Sigmoid colon (tissue), 7 donors: Measurements from ENCODE around the gene BIN1. TPM values are rescaled to one million over a fixed set of nuclear protein-coding genes. Genes with fewer than 3 reads are reported as not detected.

Experiments used
- DNase-seq: peaks from one replicate; pipeline ENCODE4 v3.0.0-alpha.2; 2019
- H3K27ac ChIP-seq, 4 donors: fragments of 200-600 bp; sonication (generic); one replicate each; pipeline ENCODE4 v1.5.1; 2016 to 2019; ENCODE audit warnings: mild to moderate bottlenecking in 1 of 4
- H3K27me3 ChIP-seq, 3 donors: fragments of 200-600 bp; sonication (generic); one replicate each; pipeline ENCODE4 v1.5.1; 2019; ENCODE audit warnings: mild to moderate bottlenecking in 1 of 3
- H3K36me3 ChIP-seq, 4 donors: fragments of 200-600 bp; sonication (generic); one replicate each; pipeline ENCODE4 v1.5.1; 2016 to 2019
- H3K4me1 ChIP-seq, 4 donors: fragments of 200-600 bp; sonication (generic); one replicate each; pipeline ENCODE4 v1.5.1; 2017 to 2019
- H3K4me3 ChIP-seq, 4 donors: fragments of 200-600 bp; sonication (generic); one replicate each; pipeline ENCODE4 v1.5.1; 2017 to 2019; ENCODE audit warnings: mild to moderate bottlenecking in 2 of 4, moderate library complexity in 1 of 4
- H3K9me3 ChIP-seq, 4 donors: fragments of 200-600 bp in 3 of 4; sonication (generic) in 3 of 4; one replicate each; pipeline versions ENCODE4 v1.5.1 to v1.6.1; 2013 to 2019
- EP300 ChIP-seq, 4 donors: sonication (generic); formaldehyde crosslinking; IDR thresholded peaks; one replicate each; pipeline ENCODE4 v1.6.1; 2017; ENCODE audit warnings: antibody characterized with exemption in 4 of 4
- POLR2A ChIP-seq, 2 donors: fragments of 450-650 bp; IDR thresholded peaks; one replicate each; pipeline ENCODE4 v1.6.1; 2016; ENCODE audit warnings: antibody characterized with exemption in 2 of 2, mild to moderate bottlenecking in 2 of 2, moderate library complexity in 2 of 2
- POLR2AphosphoS5 ChIP-seq, 4 donors: sonication (generic); formaldehyde crosslinking; IDR thresholded peaks; one replicate each; pipeline ENCODE4 v1.6.1; 2017; ENCODE audit warnings: antibody characterized with exemption in 4 of 4
- WGBS, 2 donors: extraction: QIAGEN DNeasy Blood & Tissue Kit; methylation state at CpG; one replicate each; pipeline ENCODE4 v1.1.7; 2013; 5-methylcytosine and 5-hydroxymethylcytosine counted together
- intact Hi-C: fragments of 100-400 bp; cut with DNase I; formaldehyde crosslinking; loops from one replicate; pipeline ENCODE4 v1.15.1; 2023
- polyA plus RNA-seq, 3 donors: library from polyadenylated mRNA; stranded (reverse); fragments of 200-250 nt; gene quantifications; one replicate each; pipeline ENCODE4 v1.2.3, GENCODE V29; 2013
- total RNA-seq, 4 donors: library from RNA; depleted of rRNA; stranded (reverse); fragments of >200 nt; gene quantifications; one replicate each; pipeline ENCODE4 v1.1.0, GENCODE V29; 2016
- TF ChIP-seq, protein P1 (sequence below), 4 experiments: fragments of 450-650 bp in 3 of 4; fragments of 200-600 bp in 1 of 4; IDR thresholded peaks; one replicate each; pipeline ENCODE4 v1.5.1; 2016 to 2019; ENCODE audit warnings: antibody characterized with exemption in 4 of 4, mild to moderate bottlenecking in 3 of 4, moderate library complexity in 2 of 4
- donor health status: healthy with polysubstance abuse.
- donor health status: Bipolar disorder and iron deficiency.
- donor health status: healthy.

BIN1 gene
- total and polyA plus RNA-seq, 7 donors: 20.3 to 57.9 (median 38.2) TPM

DNA sequence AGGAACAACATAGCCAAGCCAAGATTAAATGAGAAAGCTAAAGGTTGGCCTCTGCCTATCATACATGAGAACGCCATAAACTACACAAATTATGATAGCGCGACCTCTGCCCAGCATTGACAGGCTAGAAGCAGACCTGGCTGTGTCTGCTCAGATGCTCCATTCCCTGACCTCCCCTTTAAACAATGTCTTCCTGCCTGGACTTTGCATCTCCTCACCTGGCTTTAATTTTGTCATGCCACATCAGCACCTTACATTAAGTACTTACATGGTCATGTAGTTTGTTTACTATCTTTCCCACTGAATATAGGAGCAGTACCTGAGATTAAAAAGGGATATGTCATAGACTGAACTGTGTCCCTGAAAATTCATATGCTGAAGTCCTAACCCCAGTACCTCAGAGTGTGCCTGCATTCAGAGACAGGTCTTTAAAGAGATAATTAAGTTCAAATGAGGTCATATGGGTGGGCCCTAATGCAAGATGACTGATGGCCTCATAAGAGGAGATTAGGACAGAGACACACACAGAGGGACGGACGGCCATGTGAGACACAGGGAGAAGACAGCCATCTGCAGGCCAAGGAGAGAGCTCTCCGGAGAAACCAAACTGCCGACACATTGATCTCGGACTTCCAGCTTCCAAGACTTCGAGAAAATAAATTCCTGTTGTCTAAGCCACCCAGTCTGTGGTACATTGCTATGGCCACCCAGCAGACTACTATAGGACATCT lies 103.7 kb downstream of the BIN1 start:
- no peak overlapping the region for H3K4me3 ChIP-seq
- no peaks in the 10 kb centered on the region for H3K9me3 ChIP-seq
- WGBS, 2 donors: 53 to 70% methylated on average over 9 of the region's 9 CpGs
- intact Hi-C loops: no loop called here
- H3K4me1 ChIP-seq: no peaks in the 10 kb centered on the region
- no peak for DNase-seq
- no peaks in the 10 kb centered on the region for H3K36me3 ChIP-seq
- TF ChIP-seq EP300 (IDR thresholded peaks at IDR 0.05) (no peak), POLR2AphosphoS5 (IDR thresholded peaks at IDR 0.05) (no peak), POLR2A (IDR thresholded peaks at IDR 0.05) (no peak)
- TF ChIP-seq, protein P1, sequence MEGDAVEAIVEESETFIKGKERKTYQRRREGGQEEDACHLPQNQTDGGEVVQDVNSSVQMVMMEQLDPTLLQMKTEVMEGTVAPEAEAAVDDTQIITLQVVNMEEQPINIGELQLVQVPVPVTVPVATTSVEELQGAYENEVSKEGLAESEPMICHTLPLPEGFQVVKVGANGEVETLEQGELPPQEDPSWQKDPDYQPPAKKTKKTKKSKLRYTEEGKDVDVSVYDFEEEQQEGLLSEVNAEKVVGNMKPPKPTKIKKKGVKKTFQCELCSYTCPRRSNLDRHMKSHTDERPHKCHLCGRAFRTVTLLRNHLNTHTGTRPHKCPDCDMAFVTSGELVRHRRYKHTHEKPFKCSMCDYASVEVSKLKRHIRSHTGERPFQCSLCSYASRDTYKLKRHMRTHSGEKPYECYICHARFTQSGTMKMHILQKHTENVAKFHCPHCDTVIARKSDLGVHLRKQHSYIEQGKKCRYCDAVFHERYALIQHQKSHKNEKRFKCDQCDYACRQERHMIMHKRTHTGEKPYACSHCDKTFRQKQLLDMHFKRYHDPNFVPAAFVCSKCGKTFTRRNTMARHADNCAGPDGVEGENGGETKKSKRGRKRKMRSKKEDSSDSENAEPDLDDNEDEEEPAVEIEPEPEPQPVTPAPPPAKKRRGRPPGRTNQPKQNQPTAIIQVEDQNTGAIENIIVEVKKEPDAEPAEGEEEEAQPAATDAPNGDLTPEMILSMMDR (IDR thresholded peaks at IDR 0.05): no peak
- no peaks in the 10 kb centered on the region for H3K27me3 ChIP-seq
- no peak overlapping the region for H3K27ac ChIP-seq

DNA sequence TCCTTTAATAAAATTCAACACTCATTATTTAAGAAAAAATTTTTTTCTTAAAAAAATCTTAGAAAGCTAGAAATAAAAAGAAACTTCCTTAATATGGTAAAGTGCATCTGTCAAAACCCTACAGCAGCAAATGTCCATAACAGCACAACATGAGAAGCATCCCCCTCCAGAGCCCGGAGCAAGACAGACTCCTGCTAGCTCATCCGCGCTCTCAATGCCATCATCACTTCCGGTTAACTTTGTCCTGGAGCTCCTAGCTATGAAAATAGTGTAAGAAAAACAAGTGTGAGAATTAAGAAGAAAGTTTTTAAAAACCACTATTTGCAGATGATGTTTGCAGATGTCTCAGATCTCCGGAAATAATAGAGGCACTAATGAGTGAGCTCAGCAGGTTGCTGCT lies 105.2 kb downstream of the BIN1 start:
- intact Hi-C loops: no loop called here
- Histone ChIP-seq H3K4me1 (no peaks in the 10 kb centered on the region), H3K27me3 (no peaks in the 10 kb centered on the region), H3K27ac (no peak overlapping the region), H3K9me3 (no peaks in the 10 kb centered on the region), H3K36me3 (no peaks in the 10 kb centered on the region), H3K4me3 (no peak overlapping the region)
- DNase-seq: no peak
- TF ChIP-seq POLR2AphosphoS5 (IDR thresholded peaks at IDR 0.05) (no peak), EP300 (IDR thresholded peaks at IDR 0.05) (no peak), POLR2A (IDR thresholded peaks at IDR 0.05) (no peak)
- TF ChIP-seq, protein P1 (IDR thresholded peaks at IDR 0.05): no peak
- 75 to 97% methylated on average over 5 of the region's 5 CpGs for WGBS, 2 donors

DNA sequence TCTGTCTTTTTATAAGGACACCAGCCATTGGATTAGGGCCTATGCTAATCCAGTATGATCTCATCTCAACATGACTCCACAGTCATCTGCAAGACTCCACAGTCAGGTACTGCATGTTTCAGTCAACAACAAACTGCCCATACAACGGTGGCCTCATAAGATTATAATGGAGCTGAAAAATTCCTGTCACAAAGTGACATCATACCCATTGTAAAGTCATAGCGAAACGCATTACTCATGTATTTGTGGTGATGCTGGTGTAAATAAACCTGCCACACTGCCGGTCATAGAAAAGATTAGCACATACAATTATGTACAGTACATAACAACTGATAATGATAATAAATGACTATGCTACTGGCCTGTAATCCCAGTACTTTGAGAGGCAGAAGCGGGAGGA lies 106.0 kb downstream of the BIN1 start:
- TF ChIP-seq, protein P1 (IDR thresholded peaks at IDR 0.05): no peak
- TF ChIP-seq POLR2A (IDR thresholded peaks at IDR 0.05): no peak
- TF ChIP-seq POLR2AphosphoS5 (IDR thresholded peaks at IDR 0.05): no peak
- no peak for TF ChIP-seq EP300 (IDR thresholded peaks at IDR 0.05)
- Histone ChIP-seq H3K36me3 (no peaks in the 10 kb centered on the region), H3K4me1 (no peaks in the 10 kb centered on the region), H3K4me3 (no peak overlapping the region), H3K27me3 (no peaks in the 10 kb centered on the region), H3K27ac (no peak overlapping the region), H3K9me3 (no peaks in the 10 kb centered on the region)
- intact Hi-C loops: no loop called here
- WGBS, 2 donors: 65 to 83% methylated on average over 5 of the region's 5 CpGs
- no peak for DNase-seq

DNA sequence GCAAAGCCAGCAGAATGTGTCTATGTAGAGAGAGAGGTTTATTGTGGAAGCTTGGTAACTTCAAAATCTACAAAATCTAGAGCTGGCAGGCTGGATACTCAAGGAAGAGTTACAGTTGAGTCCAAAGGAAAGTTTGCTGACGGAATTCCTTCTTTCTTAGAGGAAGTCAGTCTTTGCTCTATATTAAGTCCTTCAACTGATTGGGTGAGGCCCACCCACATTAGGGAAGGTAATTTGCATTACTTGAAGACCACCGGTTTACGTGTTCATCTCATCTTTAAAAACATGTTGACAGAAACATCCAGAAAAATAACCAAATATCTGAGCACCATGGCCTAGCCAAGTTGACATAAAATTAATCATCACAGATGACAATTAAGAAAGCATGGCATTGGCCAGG lies 106.8 kb downstream of the BIN1 start:
- no peaks in the 10 kb centered on the region for H3K4me1 ChIP-seq
- no peak for TF ChIP-seq POLR2A (IDR thresholded peaks at IDR 0.05)
- TF ChIP-seq POLR2AphosphoS5 (IDR thresholded peaks at IDR 0.05): no peak
- TF ChIP-seq, protein P1 (IDR thresholded peaks at IDR 0.05): no peak
- TF ChIP-seq EP300 (IDR thresholded peaks at IDR 0.05): no peak
- no peak overlapping the region for H3K4me3 ChIP-seq
- intact Hi-C loops: no loop called here
- no peaks in the 10 kb centered on the region for H3K27me3 ChIP-seq
- no peak overlapping the region for H3K27ac ChIP-seq
- no peak for DNase-seq
- no peaks in the 10 kb centered on the region for H3K36me3 ChIP-seq
- 64 to 83% methylated on average over 3 of the region's 3 CpGs for WGBS, 2 donors
- no peaks in the 10 kb centered on the region for H3K9me3 ChIP-seq
